Spleen (tissue), 11 donors: Measurements from ENCODE around the gene NLRP1. TPM values are rescaled to one million over a fixed set of nuclear protein-coding genes. Genes with fewer than 3 reads are reported as not detected.

Source experiments
- DNase-seq: peaks from one replicate; pipeline ENCODE4 v3.0.0-alpha.2; 2020
- H3K27ac ChIP-seq, 8 donors: fragments of 200-600 bp; sonication (generic) in 7 of 8; 1 replicate in 4 of 8; 2 replicates in 4 of 8; pipeline versions ENCODE4 v1.5.0 to v1.8.0; 2016 to 2021; ENCODE audit warnings: inconsistent platforms in 4 of 8, mild to moderate bottlenecking in 4 of 8, moderate library complexity in 1 of 8
- H3K27me3 ChIP-seq, 7 donors: fragments of 200-600 bp; sonication (generic) in 6 of 7; replicated peaks in 1 of 7; 1 replicate in 4 of 7; 2 replicates in 3 of 7; pipeline versions ENCODE4 v1.5.0 to v1.8.0; 2016 to 2021; ENCODE audit warnings: inconsistent platforms in 3 of 7, mild to moderate bottlenecking in 1 of 7
- H3K36me3 ChIP-seq, 6 donors: fragments of 200-600 bp; sonication (generic) in 5 of 6; 1 replicate in 4 of 6; 2 replicates in 2 of 6; pipeline versions ENCODE4 v1.5.0 to v1.8.0; 2016 to 2021; ENCODE audit warnings: inconsistent platforms in 2 of 6
- H3K4me1 ChIP-seq, 6 donors: fragments of 200-600 bp; sonication (generic) in 5 of 6; 1 replicate in 3 of 6; 2 replicates in 3 of 6; pipeline versions ENCODE4 v1.5.0 to v1.8.0; 2016 to 2021; ENCODE audit warnings: inconsistent platforms in 3 of 6
- H3K4me3 ChIP-seq, 8 donors: fragments of 200-600 bp; sonication (generic) in 7 of 8; 1 replicate in 4 of 8; 2 replicates in 4 of 8; pipeline versions ENCODE4 v1.5.0 to v1.8.0; 2016 to 2021; ENCODE audit warnings: inconsistent platforms in 4 of 8, mild to moderate bottlenecking in 4 of 8, moderate library complexity in 2 of 8
- H3K9me3 ChIP-seq, 8 donors: fragments of 200-600 bp; sonication (generic) in 7 of 8; 1 replicate in 4 of 8; 2 replicates in 4 of 8; pipeline versions ENCODE4 v1.5.0 to v1.8.0; 2016 to 2021; ENCODE audit warnings: inconsistent platforms in 4 of 8
- CTCF ChIP-seq, 11 experiments: fragments of 200-600 bp in 7 of 11; fragments of 450-650 bp in 4 of 11; sonication (generic) in 4 of 11; IDR thresholded peaks in 8 of 11; conservative IDR thresholded peaks in 3 of 11; 1 replicate in 7 of 11; 2 replicates in 4 of 11; pipeline versions ENCODE4 v1.4.0 to v1.8.0; 2016 to 2021; ENCODE audit warnings: antibody characterized with exemption in 11 of 11, inconsistent platforms in 4 of 11, mild to moderate bottlenecking in 1 of 11
- POLR2A ChIP-seq, 3 donors: fragments of 450-650 bp; IDR thresholded peaks; one replicate each; pipeline ENCODE4 v1.5.1; 2017; ENCODE audit warnings: antibody characterized with exemption in 3 of 3, mild to moderate bottlenecking in 1 of 3
- POLR2AphosphoS5 ChIP-seq, 3 donors: sonication (generic); formaldehyde crosslinking; IDR thresholded peaks; one replicate each; pipeline ENCODE4 v1.5.1; 2017; ENCODE audit warnings: antibody characterized with exemption in 3 of 3
- WGBS, 5 donors: extraction: QIAGEN DNeasy Blood & Tissue Kit in 3 of 5; methylation state at CpG; one replicate each; pipeline versions ENCODE4 v1.1.5 to v1.1.7; 2013 to 2018; 5-methylcytosine and 5-hydroxymethylcytosine counted together
- intact Hi-C: fragments of 100-400 bp; cut with DNase I; formaldehyde crosslinking; loops from one replicate; pipeline ENCODE4 v1.15.0; 2023; ENCODE audit warnings: low total_unique reads
- polyA plus RNA-seq, 3 donors: library from polyadenylated mRNA; stranded (reverse); fragments of 200-250 nt; gene quantifications; one replicate each; pipeline ENCODE4 v1.2.1, GENCODE V29; 2013
- total RNA-seq, 7 donors: library from RNA; depleted of rRNA in 3 of 7; stranded (reverse); fragments of >200 nt in 3 of 7; fragmentation: NEBNext Ultra II Directional in 4 of 7; extraction: Animal tissue kit (Norgen Biotek cat#: 25700) in 4 of 7; gene quantifications; one replicate each; pipeline versions ENCODE4 v1.1.0 to v1.2.1, GENCODE V29; 2016 to 2021
- donor health status: healthy with polysubstance abuse.
- donor health status: DM: no; HTN: no; CAD: no; lungs with moderate emphysema.
- donor health status: DM: no; HTN: no; CAD: no.
- donor health status: Bipolar disorder and iron deficiency.
- donor health status: healthy.
- donor health status: DM: no; HTN: no; CAD: no.
- donor health status: DM: yes; HTN: yes; CAD: no.

Gene NLRP1
- total and polyA plus RNA-seq, 10 donors: 34.7 to 145 (median 76.7) TPM

GRCh38 chr17:5516060-5516792, 68.1 kb downstream of the NLRP1 start:
- no peak for DNase-seq
- WGBS, 5 donors: 76 to 89% (median 82%) methylated on average over 5 of the region's 5 CpGs
- Histone ChIP-seq H3K36me3 (peaks cover 0 to 71% (median 35%) of the 10 kb centered on the region in 6 donors), H3K4me1 (peaks cover 0 to 14% (median 0%) of the 10 kb centered on the region in 6 donors), H3K4me3 (no peak overlapping the region), H3K9me3 (no peaks in the 10 kb centered on the region), H3K27me3 (no peaks in the 10 kb centered on the region), H3K27ac (no peak overlapping the region)
- intact Hi-C loops: no loop called here
- TF ChIP-seq CTCF (IDR thresholded peaks at IDR 0.05 in 8 of 11, conservative IDR thresholded peaks at IDR 0.05 in 3 of 11) (no peak), POLR2AphosphoS5 (IDR thresholded peaks at IDR 0.05) (no peak), POLR2A (IDR thresholded peaks at IDR 0.05) (no peak)

- H3K36me3 ChIP-seq: peaks cover 0 to 72% (median 33%) of the 10 kb centered on the region in 6 donors
- 91 to 97% (median 94%) methylated on average over 9 to 10 of the region's 10 CpGs for WGBS, 5 donors
- DNase-seq: no peak
- no peaks in the 10 kb centered on the region for H3K9me3 ChIP-seq
- H3K27me3 ChIP-seq: no peaks in the 10 kb centered on the region
- H3K4me1 ChIP-seq: peaks cover 0 to 14% (median 0%) of the 10 kb centered on the region in 6 donors
- no peak overlapping the region for H3K27ac ChIP-seq
- TF ChIP-seq CTCF (IDR thresholded peaks at IDR 0.05 in 8 of 11, conservative IDR thresholded peaks at IDR 0.05 in 3 of 11): no peak
- TF ChIP-seq POLR2AphosphoS5 (IDR thresholded peaks at IDR 0.05): peak in 1 of 3 donors; percentile 17
- no peak overlapping the region for H3K4me3 ChIP-seq
- intact Hi-C loops: no loop called here
Observed at GRCh38 chr17:5514976-5515375, 69.3 kb downstream of the NLRP1 start.

- Histone ChIP-seq H3K4me3 (no peak overlapping the region), H3K27ac (no peak overlapping the region), H3K27me3 (no peaks in the 10 kb centered on the region), H3K9me3 (no peaks in the 10 kb centered on the region), H3K36me3 (peaks cover 0 to 86% (median 36%) of the 10 kb centered on the region in 6 donors), H3K4me1 (peaks cover 0 to 14% (median 0%) of the 10 kb centered on the region in 6 donors)
- no peak for DNase-seq
- intact Hi-C loops: no loop called here
- TF ChIP-seq CTCF (IDR thresholded peaks at IDR 0.05 in 8 of 11, conservative IDR thresholded peaks at IDR 0.05 in 3 of 11) (no peak), POLR2AphosphoS5 (IDR thresholded peaks at IDR 0.05) (no peak), POLR2A (IDR thresholded peaks at IDR 0.05) (no peak)
- 52 to 63% (median 58%) methylated on average over 7 of the region's 7 CpGs for WGBS, 5 donors
Observed at GRCh38 chr17:5513628-5514027, 70.7 kb downstream of the NLRP1 start.

GRCh38 chr17:5511401-5512225, 72.7 kb downstream of the NLRP1 start:
- no peaks in the 10 kb centered on the region for H3K9me3 ChIP-seq
- peaks cover 0 to 14% (median 0%) of the 10 kb centered on the region in 6 donors for H3K4me1 ChIP-seq
- WGBS, 5 donors: 72 to 83% (median 78%) methylated on average over 17 of the region's 17 CpGs
- TF ChIP-seq POLR2A (IDR thresholded peaks at IDR 0.05): no peak
- TF ChIP-seq CTCF (IDR thresholded peaks at IDR 0.05 in 8 of 11, conservative IDR thresholded peaks at IDR 0.05 in 3 of 11): no peak
- peak in 1 of 3 donors; percentile 15 for TF ChIP-seq POLR2AphosphoS5 (IDR thresholded peaks at IDR 0.05)
- intact Hi-C loops: no loop called here
- no peak for DNase-seq
- no peak overlapping the region for H3K4me3 ChIP-seq
- no peak overlapping the region for H3K27ac ChIP-seq
- H3K36me3 ChIP-seq: peaks cover 0 to 76% (median 27%) of the 10 kb centered on the region in 6 donors
- H3K27me3 ChIP-seq: no peaks in the 10 kb centered on the region
